ENCODE data around the gene COG2. TPM values are rescaled to one million over a fixed set of nuclear protein-coding genes. Genes with fewer than 3 reads are reported as not detected.

Gene COG2
- total and polyA plus RNA-seq, 2 of the 13 experiments (the other 11 are each of a cell fraction or from before 2014, with no cell fraction given) = 16.8 to 36.3 TPM

- TF ChIP-seq ZBTB37 (CRISPR knock-in tag; IDR thresholded peaks at IDR 0.05) (no peak), ELF3 (CRISPR knock-in tag; IDR thresholded peaks at IDR 0.05) (0 out of 2 replicates have a peak, but pooled peaks have one; percentile 20), FOXP4 (CRISPR knock-in tag; IDR thresholded peaks at IDR 0.05) (peak; percentile 65), PAXIP1 (CRISPR knock-in tag; conservative IDR thresholded peaks at IDR 0.05) (peak; percentile 76), THYN1 (CRISPR knock-in tag; IDR thresholded peaks at IDR 0.05; ENCODE audit: borderline replicate concordance, low read depth) (no peak), SOX13 (IDR thresholded peaks at IDR 0.05) (peak; percentile 85), SOX13 (CRISPR knock-in tag; conservative IDR thresholded peaks at IDR 0.05 in 1 of 2, IDR thresholded peaks at IDR 0.05 in 1 of 2) (peak in 1 of 2 experiments; percentile 97; a peak in 2 of 4 replicates), ZNF331 (CRISPR knock-in tag; IDR thresholded peaks at IDR 0.05) (peak; percentile 13; the same call in 1 of the 2 replicates), TFE3 (CRISPR knock-in tag; IDR thresholded peaks at IDR 0.05) (peak; percentile 69; the same call in 1 of the 2 replicates), NFIC (IDR thresholded peaks at IDR 0.05; ENCODE audit: low read length) (0 out of 2 replicates have a peak, but pooled peaks have one; percentile 69), ZNF710 (CRISPR knock-in tag; IDR thresholded peaks at IDR 0.05; ENCODE audit: borderline replicate concordance) (peak; percentile 74)
Measured at GRCh38 chr1:230680300-230681025, 38.2 kb downstream of the COG2 start (continued).
